NB4 (cell line): Measurements from ENCODE around the gene SKOR2.

Experiments
- DNase-seq: peaks from one replicate; pipeline ENCODE4 v3.0.0; 2010; ENCODE audit warnings: low read depth
- H3K4me3 ChIP-seq: one replicate; pipeline ENCODE4 v1.5.1; 2011; ENCODE audit warnings: mild to moderate bottlenecking, low read depth, low read length, moderate library complexity
- MYC ChIP-seq: IDR thresholded peaks from 2 replicates; pipeline ENCODE4 v1.6.1; 2011; ENCODE audit warnings: low read depth, low read length
- POLR2A ChIP-seq: IDR thresholded peaks from 2 replicates; pipeline ENCODE4 v1.6.1; 2011; ENCODE audit warnings: mild to moderate bottlenecking; ENCODE audit not compliant: insufficient read length; ENCODE audit errors: extremely low read depth
- TF ChIP-seq, protein P1 (sequence below): IDR thresholded peaks from 2 replicates; pipeline ENCODE4 v1.6.1; 2011; ENCODE audit warnings: low read depth, low read length
- TF ChIP-seq, protein P2 (sequence below): IDR thresholded peaks from one replicate; pipeline ENCODE4 v1.5.1; 2012; ENCODE audit warnings: low read depth, low read length

Gene SKOR2

DNA sequence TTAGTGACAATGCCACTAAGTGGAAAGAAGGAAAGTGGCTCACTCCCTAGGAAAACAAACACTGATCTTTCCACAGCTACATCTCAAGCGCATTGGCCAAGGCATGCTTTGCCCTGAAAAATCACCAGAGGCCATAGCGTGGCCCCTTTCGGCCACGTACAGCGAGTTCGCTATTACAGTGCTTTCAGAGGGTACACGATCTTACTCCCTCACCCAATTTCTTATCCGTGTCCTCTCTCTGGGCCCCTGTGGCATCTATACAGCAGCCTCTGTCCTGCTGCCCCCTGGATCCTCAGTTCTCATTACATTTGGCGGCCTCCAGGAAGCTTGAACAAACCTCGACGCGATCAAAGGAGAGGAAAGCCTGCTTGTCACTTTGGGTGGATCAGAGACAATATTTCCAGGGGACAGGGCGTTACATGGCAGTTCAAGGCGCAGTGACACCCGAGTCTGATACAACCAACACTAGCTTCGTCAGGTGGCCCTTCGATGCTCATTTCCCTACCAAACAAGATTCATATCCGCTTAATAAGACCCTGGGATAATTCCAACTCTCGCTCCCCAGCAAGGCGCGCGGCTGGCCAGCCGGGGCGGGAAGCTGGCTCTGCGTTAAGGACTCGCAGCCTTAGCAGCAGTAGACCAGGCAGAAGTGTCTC lies 941 bp downstream of the SKOR2 start:
- TF ChIP-seq POLR2A (no peak), MYC (no peak)
- TF ChIP-seq, protein P1, sequence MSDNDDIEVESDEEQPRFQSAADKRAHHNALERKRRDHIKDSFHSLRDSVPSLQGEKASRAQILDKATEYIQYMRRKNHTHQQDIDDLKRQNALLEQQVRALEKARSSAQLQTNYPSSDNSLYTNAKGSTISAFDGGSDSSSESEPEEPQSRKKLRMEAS: no peak
- no peak overlapping the region for H3K4me3 ChIP-seq
- no peak for DNase-seq

DNA sequence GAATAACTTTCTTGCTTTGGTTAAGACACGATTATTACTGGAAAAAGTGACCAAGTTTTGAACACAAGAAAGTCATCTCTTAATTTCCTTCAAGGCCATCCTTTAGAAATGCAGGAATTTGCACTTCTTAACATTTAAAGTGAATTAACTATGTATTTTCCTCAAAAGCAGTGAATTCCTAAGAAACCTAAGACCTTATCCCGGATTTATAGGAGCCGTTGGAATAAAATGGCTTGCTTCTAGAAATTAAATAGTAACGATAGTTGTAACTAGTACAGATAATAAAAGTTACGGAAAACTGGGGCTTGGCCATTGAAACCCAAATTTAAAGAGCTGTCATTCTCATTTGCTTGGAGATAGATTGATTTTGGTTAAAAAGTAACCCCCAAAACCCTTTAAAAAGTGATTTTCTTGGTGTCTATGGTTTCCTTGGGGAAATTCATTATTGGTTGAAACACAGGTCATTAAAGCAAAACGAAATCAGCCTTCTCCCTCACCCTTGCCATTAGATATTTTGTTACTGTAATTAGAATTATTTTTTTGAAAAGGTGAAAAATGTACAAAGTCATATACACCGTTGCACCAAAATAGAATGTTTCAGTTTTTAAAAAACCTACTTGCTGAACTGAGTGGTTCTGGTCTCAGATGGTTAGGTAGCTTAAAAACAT lies 2.0 kb downstream of the SKOR2 start:
- no peak for DNase-seq
- no peak overlapping the region for H3K4me3 ChIP-seq
- TF ChIP-seq, protein P2, sequence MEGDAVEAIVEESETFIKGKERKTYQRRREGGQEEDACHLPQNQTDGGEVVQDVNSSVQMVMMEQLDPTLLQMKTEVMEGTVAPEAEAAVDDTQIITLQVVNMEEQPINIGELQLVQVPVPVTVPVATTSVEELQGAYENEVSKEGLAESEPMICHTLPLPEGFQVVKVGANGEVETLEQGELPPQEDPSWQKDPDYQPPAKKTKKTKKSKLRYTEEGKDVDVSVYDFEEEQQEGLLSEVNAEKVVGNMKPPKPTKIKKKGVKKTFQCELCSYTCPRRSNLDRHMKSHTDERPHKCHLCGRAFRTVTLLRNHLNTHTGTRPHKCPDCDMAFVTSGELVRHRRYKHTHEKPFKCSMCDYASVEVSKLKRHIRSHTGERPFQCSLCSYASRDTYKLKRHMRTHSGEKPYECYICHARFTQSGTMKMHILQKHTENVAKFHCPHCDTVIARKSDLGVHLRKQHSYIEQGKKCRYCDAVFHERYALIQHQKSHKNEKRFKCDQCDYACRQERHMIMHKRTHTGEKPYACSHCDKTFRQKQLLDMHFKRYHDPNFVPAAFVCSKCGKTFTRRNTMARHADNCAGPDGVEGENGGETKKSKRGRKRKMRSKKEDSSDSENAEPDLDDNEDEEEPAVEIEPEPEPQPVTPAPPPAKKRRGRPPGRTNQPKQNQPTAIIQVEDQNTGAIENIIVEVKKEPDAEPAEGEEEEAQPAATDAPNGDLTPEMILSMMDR: no peak
- TF ChIP-seq POLR2A (no peak), MYC (no peak)
- TF ChIP-seq, protein P1: no peak

DNA sequence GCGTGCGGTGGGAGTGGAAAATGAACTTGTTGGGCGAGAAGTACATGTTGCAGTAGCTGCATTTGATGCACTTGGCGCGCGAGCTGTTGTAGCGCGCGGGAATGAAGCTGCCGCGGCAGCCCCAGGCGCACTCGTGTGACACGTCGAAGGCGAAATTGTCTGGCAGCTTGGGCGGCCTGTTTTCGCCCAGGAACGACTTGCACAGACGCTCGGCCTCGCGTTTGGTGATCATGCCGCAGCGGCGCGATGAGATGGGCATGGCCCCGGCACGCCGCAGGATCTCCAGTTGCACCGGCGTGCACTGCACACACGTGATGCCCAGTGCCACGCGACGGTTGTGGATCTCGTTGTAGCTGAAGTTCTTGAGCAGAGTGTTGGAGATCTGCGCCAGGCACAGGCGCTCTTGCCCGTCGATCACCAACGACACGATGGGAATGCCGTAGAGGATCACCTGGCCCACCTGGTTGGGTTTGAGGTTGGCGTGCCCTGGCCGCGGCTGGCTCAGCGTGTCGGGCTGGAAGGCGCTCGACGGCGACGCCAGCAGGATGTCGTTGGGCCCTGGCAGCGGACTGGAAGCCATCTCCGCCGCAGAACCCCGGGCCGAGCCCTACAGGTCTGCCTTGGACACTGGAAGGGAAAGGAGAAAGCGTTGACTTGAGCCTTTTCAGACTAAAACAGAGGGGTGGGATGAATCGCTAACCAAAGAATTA lies 2.7 kb downstream of the SKOR2 start:
- TF ChIP-seq, protein P2: no peak
- TF ChIP-seq MYC (no peak), POLR2A (no peak)
- TF ChIP-seq, protein P1: no peak
- no peak for DNase-seq
- no peak overlapping the region for H3K4me3 ChIP-seq

DNA sequence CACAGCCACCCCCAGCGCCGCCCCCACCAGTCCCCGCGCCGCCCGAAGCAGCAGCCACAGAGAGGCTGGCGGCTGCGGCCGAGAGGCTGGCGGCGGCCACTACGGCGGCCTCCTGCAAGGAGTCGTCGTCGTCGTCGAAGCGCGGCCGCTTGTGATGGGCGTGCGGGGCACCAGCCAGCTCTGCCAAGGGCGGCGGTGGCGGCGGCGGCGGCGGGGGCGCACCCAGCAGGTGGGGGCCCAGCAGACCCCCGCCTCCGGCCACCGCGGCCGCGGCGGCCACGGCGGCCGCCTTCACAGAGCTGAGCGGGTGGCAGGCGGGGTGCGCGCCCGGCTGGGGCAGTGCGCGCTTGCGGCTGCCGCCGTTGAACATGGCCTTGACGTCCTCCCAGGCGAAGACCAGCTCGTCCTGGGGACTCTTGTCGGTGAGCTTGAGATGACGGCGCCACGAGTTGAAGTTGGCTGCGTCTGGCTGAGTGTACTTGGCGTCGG lies 3.3 kb downstream of the SKOR2 start:
- TF ChIP-seq, protein P1: no peak
- TF ChIP-seq POLR2A: no peak
- no peak for TF ChIP-seq MYC
- TF ChIP-seq, protein P2: no peak
- no peak for DNase-seq
- no peak overlapping the region for H3K4me3 ChIP-seq

DNA sequence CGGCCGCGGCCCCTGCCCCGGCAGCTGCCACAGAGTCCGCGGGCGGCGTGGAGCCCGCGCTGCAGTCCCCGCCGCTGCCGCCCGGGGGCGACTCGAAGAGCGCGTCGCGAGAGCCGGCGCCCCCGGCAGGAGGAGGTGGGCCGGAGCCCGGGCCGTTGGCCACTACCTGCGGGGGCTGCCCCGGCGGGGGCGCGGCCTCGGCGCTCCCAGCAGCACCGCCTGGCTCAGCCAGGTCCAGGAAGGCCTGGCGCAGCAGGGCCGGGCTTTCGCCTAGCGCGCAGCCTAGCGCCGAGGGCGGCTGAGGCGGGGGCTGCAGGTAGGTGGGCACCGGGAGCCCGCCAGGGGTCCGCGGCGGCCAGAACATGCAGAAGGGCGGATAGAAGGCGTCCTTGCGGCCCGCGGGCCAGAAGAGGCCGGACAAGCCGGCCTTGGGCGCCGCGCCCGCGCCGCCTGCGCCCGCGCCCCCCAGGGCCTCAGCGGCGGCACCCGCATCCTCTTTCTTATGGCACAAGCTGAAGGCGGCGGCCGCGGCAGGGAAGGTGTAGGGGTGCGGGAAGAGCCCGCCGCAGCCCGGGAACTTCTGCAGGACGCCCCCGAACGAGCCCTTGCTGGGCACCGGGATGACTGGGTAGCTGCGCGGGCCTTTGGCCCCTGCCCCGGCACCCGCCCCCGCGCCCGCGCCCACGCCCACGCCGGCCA lies 3.9 kb downstream of the SKOR2 start:
- TF ChIP-seq MYC (no peak), POLR2A (no peak)
- TF ChIP-seq, protein P1: no peak
- TF ChIP-seq, protein P2: no peak
- no peak overlapping the region for H3K4me3 ChIP-seq
- DNase-seq: no peak
